GM21447 (cell line): ENCODE data around the gene EPHA5.

ENCODE experiments used
- ATAC-seq: cut with Tn5 transposase; IDR thresholded peaks from one replicate; pipeline ENCODE4 v1.9.1; 2021; ENCODE audit not compliant: unreplicated experiment

EPHA5 gene

DNA sequence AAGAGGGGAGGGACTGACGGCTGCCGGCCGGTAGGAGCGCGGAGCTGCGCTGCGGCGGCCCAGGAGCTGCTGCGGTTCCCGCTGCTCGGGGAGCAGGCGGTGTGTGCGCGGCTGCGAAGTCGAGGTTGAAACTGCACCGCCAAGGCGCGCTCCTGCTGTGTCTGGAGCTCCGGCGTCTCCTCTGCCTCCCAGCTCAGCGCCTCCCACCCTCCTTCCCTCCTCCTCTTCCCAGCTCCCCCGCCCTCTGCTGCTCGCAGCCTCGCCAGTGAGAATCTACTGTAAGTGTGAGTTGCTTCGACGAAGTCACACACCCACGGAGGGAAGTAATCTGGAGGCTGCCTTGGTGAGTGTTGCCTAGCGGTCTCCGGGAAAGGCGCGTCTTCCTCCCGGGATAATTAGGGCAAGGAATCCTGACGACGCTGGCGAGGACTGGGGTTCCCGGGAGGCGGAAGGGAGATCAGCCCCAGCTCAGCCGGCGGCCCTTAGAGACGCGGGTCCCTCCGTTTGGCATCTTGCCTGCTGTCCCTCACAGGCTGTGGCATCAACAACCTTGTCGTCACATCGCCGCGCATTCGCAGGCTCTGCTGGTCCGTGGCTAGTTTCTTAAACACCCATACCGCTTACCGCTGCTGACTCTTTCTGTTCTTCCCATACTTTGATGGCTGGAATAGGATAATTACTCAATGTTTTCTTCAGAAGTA lies at the start of gene EPHA5:
Gene EPHA5 (minus strand): TSS at position 159 of the 701 bp plus-strand sequence. CDS start 747 bp downstream, outside the sequence.
- no peak for ATAC-seq

- ATAC-seq, result no peak
Observed at GRCh38 chr4:65719635-65720034, 49.3 kb upstream of the EPHA5 start.

GRCh38 chr4:65698631-65699030 lies 28.3 kb upstream of the EPHA5 start:
- ATAC-seq, result no peak

- ATAC-seq, result no peak
Observed at GRCh38 chr4:65696436-65696835, 26.1 kb upstream of the EPHA5 start.

DNA sequence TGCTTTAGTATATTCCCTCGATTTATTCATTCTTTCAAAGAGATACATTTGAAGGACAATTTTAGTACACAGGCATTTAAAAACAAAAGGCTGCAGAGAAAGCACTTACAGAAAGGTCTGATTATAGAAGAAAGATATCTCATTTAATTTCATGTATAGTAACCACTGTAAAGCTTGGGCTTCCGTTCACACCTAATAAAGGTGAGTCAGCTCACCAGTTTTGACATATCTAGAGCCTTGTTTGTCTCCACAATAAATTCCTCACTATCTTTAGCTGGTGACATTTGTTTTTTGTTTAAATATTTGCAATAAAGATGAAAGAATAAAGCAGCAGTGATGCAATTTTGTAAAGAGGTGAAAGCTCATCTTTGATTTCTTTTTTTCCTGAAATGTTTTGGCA lies 1.1 kb upstream of the EPHA5 start:
- no peak for ATAC-seq

DNA sequence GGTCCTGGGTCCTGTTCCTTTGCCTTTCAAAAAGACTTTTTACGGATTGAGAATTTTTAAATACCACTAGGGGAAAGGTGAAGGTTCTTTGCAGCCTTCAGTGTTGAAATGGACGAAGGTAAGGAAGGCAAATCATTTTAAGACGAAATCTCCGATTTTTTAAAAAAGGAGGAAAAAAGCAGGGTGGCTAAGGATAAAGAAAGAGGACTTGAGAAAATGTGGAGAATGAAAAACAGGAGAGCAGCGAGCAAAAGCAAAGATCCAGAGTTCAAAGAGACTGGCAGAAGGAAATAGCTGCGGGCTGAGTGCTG lies 314 bp downstream of the EPHA5 start:
- ATAC-seq, result no peak

- no peak for ATAC-seq
Observed at GRCh38 chr4:65669111-65670019, 924 bp downstream of the EPHA5 start.

GRCh38 chr4:65668201-65669089 lies 1.8 kb downstream of the EPHA5 start:
- no peak for ATAC-seq

DNA sequence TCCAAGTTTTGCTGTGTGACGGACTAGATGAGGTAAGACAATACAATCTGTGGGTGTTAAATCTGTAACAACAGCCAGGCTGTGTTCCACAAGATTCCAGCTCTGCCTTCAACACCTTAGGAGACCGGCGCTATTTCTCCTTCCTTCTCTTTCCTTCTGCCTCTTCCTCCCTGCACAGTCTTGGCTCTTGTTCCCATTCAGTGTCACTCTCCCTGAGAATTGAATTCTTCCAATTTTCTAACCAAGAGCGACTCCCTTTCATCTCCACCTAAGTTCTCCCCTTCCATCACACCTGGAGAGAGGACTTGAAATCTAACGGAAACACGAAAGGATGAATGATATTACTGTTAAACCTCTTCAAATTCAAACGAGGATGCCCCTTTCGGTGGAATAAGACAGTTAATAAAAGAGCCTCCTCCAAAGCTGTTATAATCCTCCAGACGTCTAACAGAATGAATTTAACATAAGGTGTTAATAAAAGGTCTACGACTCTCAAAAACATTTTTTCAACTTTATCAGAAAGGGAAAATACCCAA lies 2.7 kb downstream of the EPHA5 start:
- ATAC-seq, result no peak

DNA sequence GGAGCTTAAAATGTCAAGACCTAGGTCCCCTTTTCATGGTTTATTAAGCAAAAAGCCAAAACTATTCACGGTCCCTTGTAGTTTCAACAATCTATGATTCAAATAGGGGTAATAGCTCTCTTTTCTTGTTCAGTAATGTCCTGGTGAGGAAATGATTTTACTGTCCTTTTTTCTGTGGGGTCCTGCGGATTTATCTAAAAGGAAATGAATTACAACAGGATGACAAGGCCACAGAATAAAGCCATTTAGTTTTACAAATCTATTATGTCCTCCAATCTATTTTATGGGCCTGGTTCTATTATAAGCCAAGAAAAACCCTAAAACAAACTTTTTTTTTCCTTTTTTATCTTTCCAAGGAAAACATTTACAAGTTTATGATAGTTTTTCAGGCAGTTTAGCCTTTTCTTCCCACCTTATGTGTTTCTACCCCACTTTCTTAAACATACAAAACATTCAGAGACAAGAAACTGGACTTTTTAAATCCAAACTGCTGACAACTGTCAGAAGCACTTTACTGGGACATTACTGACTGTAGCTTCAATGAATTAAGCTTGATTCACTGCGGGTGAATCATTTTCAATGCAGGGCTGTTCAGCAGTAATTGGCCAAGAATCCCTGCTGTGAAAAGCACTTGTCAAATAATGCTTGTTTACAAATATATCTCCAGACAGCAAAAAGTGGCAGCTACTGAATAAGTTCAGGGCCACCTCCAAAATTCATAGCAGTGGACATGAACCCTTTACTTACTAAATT lies 4.3 kb downstream of the EPHA5 start:
- ATAC-seq, result no peak

DNA sequence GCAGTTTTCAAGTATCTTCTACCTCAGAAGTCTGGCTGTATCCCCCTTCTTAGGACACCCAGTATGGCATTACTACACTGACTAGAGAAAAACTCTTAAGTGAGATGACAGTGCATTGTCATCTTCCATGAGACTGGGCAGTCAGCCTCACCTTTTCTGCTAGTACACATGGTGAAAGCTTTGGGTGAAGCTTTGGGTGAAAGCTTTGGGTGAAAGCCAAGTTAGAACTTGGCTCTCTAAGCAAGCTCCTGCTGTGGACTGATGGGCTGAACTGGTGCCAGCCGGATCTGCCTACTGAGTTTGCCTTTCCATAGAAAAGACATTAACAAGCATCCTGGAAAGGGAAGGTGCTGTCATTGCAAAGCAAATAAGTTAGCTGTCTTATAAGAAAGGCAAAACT lies 8.8 kb downstream of the EPHA5 start:
- no peak for ATAC-seq

- no peak for ATAC-seq
Observed at GRCh38 chr4:65658117-65658516, 12.2 kb downstream of the EPHA5 start.

GRCh38 chr4:65656008-65656407 lies 14.3 kb downstream of the EPHA5 start:
- ATAC-seq, result no peak

GRCh38 chr4:65654976-65655375 lies 15.3 kb downstream of the EPHA5 start:
- no peak for ATAC-seq

GRCh38 chr4:65653740-65654361 lies 16.4 kb downstream of the EPHA5 start:
- ATAC-seq, result no peak

- no peak for ATAC-seq
Observed at GRCh38 chr4:65651751-65652150, 18.5 kb downstream of the EPHA5 start.

GRCh38 chr4:65651031-65651430 lies 19.3 kb downstream of the EPHA5 start:
- ATAC-seq, result no peak

DNA sequence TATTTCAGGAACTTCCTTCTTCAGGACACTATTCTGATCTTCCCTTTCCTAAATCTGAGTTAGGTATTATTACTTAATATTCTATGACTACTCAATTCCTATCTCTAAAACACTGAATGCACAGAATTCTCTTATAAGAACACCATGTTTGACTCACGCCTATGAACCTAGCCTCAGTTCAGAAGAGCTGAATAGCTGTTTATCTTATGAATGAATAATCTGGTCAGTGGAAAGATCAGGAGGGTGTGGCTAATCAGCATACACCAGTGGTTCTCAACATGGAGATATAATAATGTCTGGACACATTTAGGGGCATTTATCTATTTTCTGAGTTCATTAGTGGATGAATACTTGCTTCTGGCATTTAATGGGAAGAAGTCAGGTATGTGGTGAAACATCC lies 24.2 kb downstream of the EPHA5 start:
- no peak for ATAC-seq

DNA sequence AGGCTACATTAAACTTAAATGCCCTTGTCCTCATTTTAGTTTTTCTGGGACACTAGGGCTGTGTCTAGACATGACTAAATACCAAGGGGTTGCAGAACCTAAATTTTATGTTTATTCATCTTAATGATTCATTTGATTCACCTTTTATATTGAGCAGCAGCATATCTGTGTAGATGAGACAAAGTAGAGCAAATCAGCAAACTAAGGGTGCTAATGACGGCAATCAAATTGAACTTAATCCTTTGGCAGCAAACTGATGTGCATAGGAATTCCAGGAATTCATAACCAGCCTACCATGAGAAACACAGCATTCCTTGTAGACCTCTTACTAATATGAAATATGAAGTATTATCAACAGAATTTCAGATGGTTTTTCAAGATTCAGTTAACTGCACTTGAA lies 25.1 kb downstream of the EPHA5 start:
- ATAC-seq, result no peak
